Suprapubic skin (tissue), 3 donors: ENCODE data around the gene KLF4.

Source experiments
- EP300 ChIP-seq: sonication (generic); formaldehyde crosslinking; IDR thresholded peaks from one replicate; pipeline ENCODE4 v1.6.1; 2017; ENCODE audit warnings: antibody characterized with exemption
- POLR2A ChIP-seq, 2 donors: fragments of 450-650 bp; IDR thresholded peaks; one replicate each; pipeline ENCODE4 v1.6.1; 2017; ENCODE audit warnings: antibody characterized with exemption in 2 of 2, mild to moderate bottlenecking in 2 of 2, moderate library complexity in 2 of 2
- TF ChIP-seq, protein P1 (sequence below), 2 donors: fragments of 200-600 bp in 1 of 2; fragments of 450-650 bp in 1 of 2; sonication (generic) in 1 of 2; IDR thresholded peaks; one replicate each; pipeline ENCODE4 v1.5.1; 2016 to 2019; ENCODE audit warnings: antibody characterized with exemption in 2 of 2, mild to moderate bottlenecking in 1 of 2, moderate library complexity in 1 of 2

DNA sequence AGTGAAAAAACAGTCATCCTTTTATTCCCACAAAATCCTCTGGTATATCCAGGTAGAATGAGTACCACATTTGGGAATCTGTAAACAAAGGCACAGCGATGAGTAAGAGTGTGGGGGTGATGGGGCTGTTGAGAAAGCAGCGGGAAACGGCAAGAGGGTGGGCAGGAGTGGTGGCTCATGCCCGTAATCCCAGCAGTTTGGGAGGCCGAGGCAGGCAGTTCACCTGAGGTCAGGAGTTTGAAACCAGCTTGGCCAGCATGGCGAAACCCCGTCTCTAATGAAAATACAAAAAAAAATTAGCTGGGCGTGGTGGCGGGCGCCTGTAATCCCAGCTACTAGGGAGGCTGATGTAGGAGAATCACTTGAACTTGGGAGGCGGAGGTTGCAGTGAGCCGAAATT, 43.1 kb downstream of the KLF4 start:
- no peak for TF ChIP-seq EP300
- TF ChIP-seq, protein P1, sequence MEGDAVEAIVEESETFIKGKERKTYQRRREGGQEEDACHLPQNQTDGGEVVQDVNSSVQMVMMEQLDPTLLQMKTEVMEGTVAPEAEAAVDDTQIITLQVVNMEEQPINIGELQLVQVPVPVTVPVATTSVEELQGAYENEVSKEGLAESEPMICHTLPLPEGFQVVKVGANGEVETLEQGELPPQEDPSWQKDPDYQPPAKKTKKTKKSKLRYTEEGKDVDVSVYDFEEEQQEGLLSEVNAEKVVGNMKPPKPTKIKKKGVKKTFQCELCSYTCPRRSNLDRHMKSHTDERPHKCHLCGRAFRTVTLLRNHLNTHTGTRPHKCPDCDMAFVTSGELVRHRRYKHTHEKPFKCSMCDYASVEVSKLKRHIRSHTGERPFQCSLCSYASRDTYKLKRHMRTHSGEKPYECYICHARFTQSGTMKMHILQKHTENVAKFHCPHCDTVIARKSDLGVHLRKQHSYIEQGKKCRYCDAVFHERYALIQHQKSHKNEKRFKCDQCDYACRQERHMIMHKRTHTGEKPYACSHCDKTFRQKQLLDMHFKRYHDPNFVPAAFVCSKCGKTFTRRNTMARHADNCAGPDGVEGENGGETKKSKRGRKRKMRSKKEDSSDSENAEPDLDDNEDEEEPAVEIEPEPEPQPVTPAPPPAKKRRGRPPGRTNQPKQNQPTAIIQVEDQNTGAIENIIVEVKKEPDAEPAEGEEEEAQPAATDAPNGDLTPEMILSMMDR (IDR thresholded peaks at IDR 0.05), result no peak
- no peak for TF ChIP-seq POLR2A (IDR thresholded peaks at IDR 0.05)
